HG03565 (cell line): Measurements from ENCODE around the gene ARL14.

Experiments used
- ATAC-seq: cut with Tn5 transposase; IDR thresholded peaks from one replicate; pipeline ENCODE4 v1.9.1; 2021; ENCODE audit warnings: mild to moderate bottlenecking, moderate library complexity; ENCODE audit not compliant: unreplicated experiment

Gene ARL14

GRCh38 chr3:160719710-160720109, 42.8 kb downstream of the ARL14 start:
- ATAC-seq, result no peak

- ATAC-seq, result peak; percentile 57
Measured at GRCh38 chr3:160720123-160720746, 43.3 kb downstream of the ARL14 start.

GRCh38 chr3:160722331-160722730, 45.4 kb downstream of the ARL14 start:
- no peak for ATAC-seq

- ATAC-seq, result no peak
Measured at GRCh38 chr3:160725338-160725737, 48.4 kb downstream of the ARL14 start.
